ENCODE data around the gene ZC3H13.

ZC3H13 gene

DNA sequence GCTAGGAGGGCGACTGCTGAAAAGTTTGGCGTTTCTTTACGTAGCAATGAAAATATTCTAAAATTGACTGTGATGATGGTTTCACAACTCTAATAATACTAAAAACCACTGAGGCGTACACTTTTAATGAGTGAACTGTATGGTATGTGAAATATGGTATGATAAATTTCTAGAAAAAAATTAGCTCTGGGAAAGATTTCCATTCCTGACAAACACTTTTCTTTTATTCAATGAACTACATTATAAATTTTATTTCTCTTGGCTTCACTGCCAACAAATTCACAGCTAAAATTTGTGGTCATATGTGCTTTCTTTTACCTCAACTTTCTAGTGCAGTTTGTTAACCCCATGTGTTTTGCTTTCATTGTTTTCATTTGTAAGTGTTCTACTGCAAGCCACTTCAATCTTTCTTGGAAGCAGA lies 11.1 kb downstream of the ZC3H13 start:
- Histone ChIP-seq H3K9me3 (ENCODE audit: control insufficient read depth, low read length) (no peaks in the 10 kb centered on the region), H3K27me3 (replicated peaks; ENCODE audit: control insufficient read depth, insufficient read depth, low read length, poor library complexity, severe bottlenecking) (no peaks in the 10 kb centered on the region), H3K4me1 (ENCODE audit: control insufficient read depth, insufficient read depth, low read length, poor library complexity, severe bottlenecking) (no peaks in the 10 kb centered on the region), H3K4me3 (ENCODE audit: insufficient read depth, low read depth, low read length, poor library complexity, severe bottlenecking) (no peak overlapping the region), H3K36me3 (ENCODE audit: control insufficient read depth, insufficient read depth, low read length) (peaks cover 34% of the 10 kb centered on the region), H3K27ac (ENCODE audit: insufficient read depth, low read length, poor library complexity, severe bottlenecking) (no peak overlapping the region)
- DNase-seq: no peak

DNA sequence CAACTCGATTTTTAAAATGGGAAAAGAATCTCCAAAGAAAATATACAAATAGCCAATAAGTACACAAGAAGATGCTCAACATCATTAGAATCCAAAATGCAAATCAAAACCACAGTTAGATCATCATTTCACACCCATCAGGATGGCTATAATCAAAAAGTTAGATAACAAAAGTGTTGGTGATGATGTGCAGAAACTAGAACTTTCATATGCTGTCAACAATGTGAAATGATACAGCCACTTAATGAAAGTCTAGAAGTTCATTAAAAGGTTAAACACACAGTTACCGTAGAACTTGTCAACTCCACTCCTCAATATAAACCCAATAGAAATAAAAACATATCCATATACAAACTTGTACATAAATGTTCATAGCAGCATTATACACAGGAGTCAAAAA lies 11.8 kb downstream of the ZC3H13 start:
- H3K4me1 ChIP-seq (ENCODE audit: control insufficient read depth, insufficient read depth, low read length, poor library complexity, severe bottlenecking): no peaks in the 10 kb centered on the region
- no peak for DNase-seq
- H3K27me3 ChIP-seq (replicated peaks; ENCODE audit: control insufficient read depth, insufficient read depth, low read length, poor library complexity, severe bottlenecking): no peaks in the 10 kb centered on the region
- no peak overlapping the region for H3K27ac ChIP-seq (ENCODE audit: insufficient read depth, low read length, poor library complexity, severe bottlenecking)
- peaks cover 37% of the 10 kb centered on the region for H3K36me3 ChIP-seq (ENCODE audit: control insufficient read depth, insufficient read depth, low read length)
- H3K9me3 ChIP-seq (ENCODE audit: control insufficient read depth, low read length): no peaks in the 10 kb centered on the region
- H3K4me3 ChIP-seq (ENCODE audit: insufficient read depth, low read depth, low read length, poor library complexity, severe bottlenecking): no peak overlapping the region

DNA sequence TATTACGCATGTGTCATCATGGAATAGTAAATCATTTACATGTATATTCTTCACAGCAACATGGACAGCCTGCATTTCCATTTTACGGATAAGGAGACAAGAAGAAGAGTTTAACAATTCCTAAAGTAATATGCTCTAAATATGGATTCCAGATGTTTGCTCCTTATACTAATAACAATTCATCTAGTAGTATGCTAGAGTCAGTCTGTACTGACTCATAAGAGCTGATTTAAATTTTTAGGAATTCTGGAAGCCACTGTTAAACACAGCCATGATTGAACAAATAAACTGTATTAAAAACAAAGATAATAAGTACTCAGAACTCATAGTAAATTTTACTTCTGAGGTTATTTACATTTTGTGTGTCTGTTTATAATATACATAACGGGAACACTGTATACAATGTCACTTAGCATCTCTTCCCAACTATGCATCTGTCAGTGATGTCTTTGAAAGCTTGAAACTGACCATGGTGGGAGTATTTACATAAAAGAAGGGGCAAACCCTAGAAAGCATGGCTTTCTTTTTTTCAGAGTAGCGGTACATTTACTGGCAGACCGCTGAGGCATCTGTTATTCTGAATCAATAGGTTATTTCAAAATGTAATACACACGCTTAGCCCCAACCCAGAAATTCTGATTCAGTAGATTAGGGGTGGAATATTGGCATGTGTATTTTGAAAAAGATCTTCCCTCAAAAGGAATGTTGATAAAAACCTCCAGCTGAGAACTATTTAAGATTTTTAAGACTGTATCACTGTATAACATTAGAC lies 12.9 kb downstream of the ZC3H13 start:
- Histone ChIP-seq H3K9me3 (ENCODE audit: control insufficient read depth, low read length) (no peaks in the 10 kb centered on the region), H3K27ac (ENCODE audit: insufficient read depth, low read length, poor library complexity, severe bottlenecking) (no peak overlapping the region), H3K36me3 (ENCODE audit: control insufficient read depth, insufficient read depth, low read length) (peaks cover 33% of the 10 kb centered on the region), H3K4me3 (ENCODE audit: insufficient read depth, low read depth, low read length, poor library complexity, severe bottlenecking) (no peak overlapping the region), H3K4me1 (ENCODE audit: control insufficient read depth, insufficient read depth, low read length, poor library complexity, severe bottlenecking) (no peaks in the 10 kb centered on the region), H3K27me3 (replicated peaks; ENCODE audit: control insufficient read depth, insufficient read depth, low read length, poor library complexity, severe bottlenecking) (no peaks in the 10 kb centered on the region)
- DNase-seq: no peak

DNA sequence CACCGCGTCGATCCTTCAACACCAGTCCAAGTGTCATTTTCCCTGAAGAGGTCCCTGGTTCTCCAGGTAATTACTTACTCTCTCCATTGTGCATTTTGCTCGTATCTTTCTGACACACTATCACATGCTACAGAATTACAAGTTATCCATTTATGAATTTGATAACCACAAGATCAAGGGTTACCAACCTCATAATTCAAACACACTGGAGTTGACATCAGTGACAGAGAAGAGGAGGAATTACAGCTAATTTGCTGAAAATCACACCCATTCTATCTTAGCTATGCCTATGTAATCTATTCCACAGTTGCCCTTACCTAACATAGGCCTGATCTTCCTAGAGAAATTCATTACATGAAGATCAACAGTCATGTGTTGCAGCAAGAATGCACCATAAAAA lies 14.2 kb downstream of the ZC3H13 start:
- no peak overlapping the region for H3K4me3 ChIP-seq (ENCODE audit: insufficient read depth, low read depth, low read length, poor library complexity, severe bottlenecking)
- H3K27me3 ChIP-seq (replicated peaks; ENCODE audit: control insufficient read depth, insufficient read depth, low read length, poor library complexity, severe bottlenecking): no peaks in the 10 kb centered on the region
- no peak for DNase-seq
- no peaks in the 10 kb centered on the region for H3K9me3 ChIP-seq (ENCODE audit: control insufficient read depth, low read length)
- peaks cover 30% of the 10 kb centered on the region for H3K36me3 ChIP-seq (ENCODE audit: control insufficient read depth, insufficient read depth, low read length)
- no peak overlapping the region for H3K27ac ChIP-seq (ENCODE audit: insufficient read depth, low read length, poor library complexity, severe bottlenecking)
- H3K4me1 ChIP-seq (ENCODE audit: control insufficient read depth, insufficient read depth, low read length, poor library complexity, severe bottlenecking): no peaks in the 10 kb centered on the region

DNA sequence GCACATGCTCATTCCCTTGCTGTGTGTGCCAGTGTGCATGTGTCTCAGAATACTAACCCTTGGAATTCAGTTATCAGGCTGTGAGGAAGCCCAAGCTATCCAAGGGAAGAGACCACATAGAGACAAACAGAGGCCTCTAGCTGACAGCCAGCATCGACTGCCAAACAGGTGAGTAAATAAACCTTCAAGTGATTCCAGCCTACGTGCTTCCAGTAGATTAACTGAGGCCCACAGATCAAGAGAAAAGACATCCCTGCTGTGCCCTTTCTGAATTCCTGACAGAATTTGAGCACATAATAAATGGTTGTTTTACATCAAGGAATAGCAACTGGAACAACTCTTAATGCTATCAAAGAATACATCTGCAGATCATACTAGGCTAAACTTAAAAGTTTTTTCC lies 17.5 kb downstream of the ZC3H13 start:
- H3K36me3 ChIP-seq (ENCODE audit: control insufficient read depth, insufficient read depth, low read length): peaks cover 17% of the 10 kb centered on the region
- H3K27me3 ChIP-seq (replicated peaks; ENCODE audit: control insufficient read depth, insufficient read depth, low read length, poor library complexity, severe bottlenecking): no peaks in the 10 kb centered on the region
- no peaks in the 10 kb centered on the region for H3K9me3 ChIP-seq (ENCODE audit: control insufficient read depth, low read length)
- H3K27ac ChIP-seq (ENCODE audit: insufficient read depth, low read length, poor library complexity, severe bottlenecking): no peak overlapping the region
- H3K4me1 ChIP-seq (ENCODE audit: control insufficient read depth, insufficient read depth, low read length, poor library complexity, severe bottlenecking): no peaks in the 10 kb centered on the region
- H3K4me3 ChIP-seq (ENCODE audit: insufficient read depth, low read depth, low read length, poor library complexity, severe bottlenecking): no peak overlapping the region
- no peak for DNase-seq

DNA sequence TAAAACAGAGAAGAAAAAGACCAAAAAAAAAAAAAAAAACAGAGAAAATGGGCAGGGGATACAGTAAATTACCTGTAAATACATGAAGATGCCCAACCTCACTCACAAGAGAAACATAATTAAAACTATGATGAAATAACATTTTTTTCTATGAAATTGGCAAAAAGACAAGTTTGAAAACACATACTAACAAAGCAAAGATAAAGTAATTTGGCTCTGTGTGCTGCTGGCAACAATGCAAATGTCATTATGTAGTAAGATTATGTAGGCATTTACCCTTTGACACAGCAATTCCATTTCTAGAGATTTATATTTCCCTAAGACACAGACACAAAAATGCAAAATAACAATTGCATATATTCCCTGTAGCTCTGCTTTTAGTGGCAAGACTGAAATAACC lies 20.2 kb downstream of the ZC3H13 start:
- H3K27me3 ChIP-seq (replicated peaks; ENCODE audit: control insufficient read depth, insufficient read depth, low read length, poor library complexity, severe bottlenecking): no peaks in the 10 kb centered on the region
- H3K27ac ChIP-seq (ENCODE audit: insufficient read depth, low read length, poor library complexity, severe bottlenecking): no peak overlapping the region
- no peaks in the 10 kb centered on the region for H3K9me3 ChIP-seq (ENCODE audit: control insufficient read depth, low read length)
- no peak overlapping the region for H3K4me3 ChIP-seq (ENCODE audit: insufficient read depth, low read depth, low read length, poor library complexity, severe bottlenecking)
- DNase-seq: no peak
- peaks cover 7% of the 10 kb centered on the region for H3K36me3 ChIP-seq (ENCODE audit: control insufficient read depth, insufficient read depth, low read length)
- H3K4me1 ChIP-seq (ENCODE audit: control insufficient read depth, insufficient read depth, low read length, poor library complexity, severe bottlenecking): no peaks in the 10 kb centered on the region

DNA sequence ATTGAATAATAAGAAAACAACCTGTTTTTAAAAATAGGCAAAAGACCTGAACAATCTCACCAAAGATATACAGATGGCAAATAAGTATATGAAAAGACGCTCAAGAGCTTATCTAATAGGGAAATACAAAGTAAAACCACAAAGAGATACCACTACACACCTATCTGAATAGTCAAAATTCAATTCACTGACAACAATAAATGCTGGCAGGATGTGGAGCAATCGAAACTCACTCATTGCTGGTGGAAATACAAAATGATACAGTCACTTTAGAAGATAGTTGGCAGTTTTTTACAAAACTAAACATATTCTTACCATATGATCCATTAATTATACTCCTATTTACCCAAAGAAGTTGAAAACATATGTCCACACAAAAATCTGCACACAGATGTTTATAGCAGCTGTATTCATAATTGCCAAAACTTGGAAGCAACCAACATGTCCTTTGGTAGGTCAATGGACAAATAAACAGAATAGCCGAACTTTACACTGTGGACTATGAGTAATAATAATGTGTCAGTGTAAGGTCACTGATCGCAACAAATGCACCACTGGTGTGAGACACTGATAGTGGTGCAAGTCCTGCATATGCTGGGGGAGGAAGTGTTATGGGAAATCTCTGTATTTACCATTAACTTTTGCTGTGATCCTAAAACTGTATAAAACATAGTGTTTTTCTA lies 20.8 kb downstream of the ZC3H13 start:
- Histone ChIP-seq H3K27ac (ENCODE audit: insufficient read depth, low read length, poor library complexity, severe bottlenecking) (no peak overlapping the region), H3K9me3 (ENCODE audit: control insufficient read depth, low read length) (no peaks in the 10 kb centered on the region), H3K27me3 (replicated peaks; ENCODE audit: control insufficient read depth, insufficient read depth, low read length, poor library complexity, severe bottlenecking) (no peaks in the 10 kb centered on the region), H3K4me3 (ENCODE audit: insufficient read depth, low read depth, low read length, poor library complexity, severe bottlenecking) (no peak overlapping the region), H3K4me1 (ENCODE audit: control insufficient read depth, insufficient read depth, low read length, poor library complexity, severe bottlenecking) (no peaks in the 10 kb centered on the region), H3K36me3 (ENCODE audit: control insufficient read depth, insufficient read depth, low read length) (peaks cover 3% of the 10 kb centered on the region)
- DNase-seq: no peak

DNA sequence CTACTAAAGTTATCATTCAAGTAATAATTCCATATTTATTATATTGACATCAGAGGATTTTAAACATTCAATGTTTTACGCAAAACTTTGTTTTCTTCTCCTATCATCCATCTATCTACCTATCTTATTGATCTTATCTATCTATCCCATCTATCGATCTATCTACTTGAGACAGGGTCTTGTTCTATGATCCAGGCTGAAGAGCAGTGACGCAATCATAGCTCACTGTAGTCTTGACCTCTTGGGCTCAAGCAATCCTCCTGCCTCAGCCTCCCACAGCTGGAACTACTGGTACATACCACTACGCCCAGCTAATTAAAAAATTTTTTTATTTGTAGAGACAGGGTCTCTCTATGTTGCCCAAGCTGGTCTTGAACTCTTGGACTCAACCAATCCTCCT lies 27.4 kb downstream of the ZC3H13 start:
- Histone ChIP-seq H3K27ac (ENCODE audit: insufficient read depth, low read length, poor library complexity, severe bottlenecking) (no peak overlapping the region), H3K27me3 (replicated peaks; ENCODE audit: control insufficient read depth, insufficient read depth, low read length, poor library complexity, severe bottlenecking) (no peaks in the 10 kb centered on the region), H3K36me3 (ENCODE audit: control insufficient read depth, insufficient read depth, low read length) (peaks cover 1% of the 10 kb centered on the region), H3K4me3 (ENCODE audit: insufficient read depth, low read depth, low read length, poor library complexity, severe bottlenecking) (no peak overlapping the region), H3K9me3 (ENCODE audit: control insufficient read depth, low read length) (no peaks in the 10 kb centered on the region), H3K4me1 (ENCODE audit: control insufficient read depth, insufficient read depth, low read length, poor library complexity, severe bottlenecking) (no peaks in the 10 kb centered on the region)
- DNase-seq: no peak

DNA sequence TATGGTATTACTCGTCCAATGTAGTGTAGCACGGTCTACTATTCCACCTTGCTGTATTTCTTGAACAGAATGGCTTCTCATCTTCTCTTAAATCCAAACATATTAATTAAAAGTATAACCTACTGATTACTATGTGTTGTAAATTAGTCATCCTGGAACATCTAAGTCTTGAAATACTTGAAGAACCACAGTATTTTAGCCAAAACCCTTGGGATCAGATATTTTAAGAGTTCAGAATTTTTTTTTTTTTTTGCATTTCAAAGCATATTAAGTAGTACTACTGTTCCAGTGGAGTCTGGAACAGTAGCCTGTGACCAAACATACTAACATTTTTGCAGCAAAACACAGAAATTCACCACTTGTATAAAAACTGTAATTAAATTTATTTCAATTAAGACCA lies 30.1 kb downstream of the ZC3H13 start:
- Histone ChIP-seq H3K36me3 (ENCODE audit: control insufficient read depth, insufficient read depth, low read length) (peaks cover 11% of the 10 kb centered on the region), H3K4me3 (ENCODE audit: insufficient read depth, low read depth, low read length, poor library complexity, severe bottlenecking) (no peak overlapping the region), H3K27ac (ENCODE audit: insufficient read depth, low read length, poor library complexity, severe bottlenecking) (no peak overlapping the region), H3K9me3 (ENCODE audit: control insufficient read depth, low read length) (no peaks in the 10 kb centered on the region), H3K4me1 (ENCODE audit: control insufficient read depth, insufficient read depth, low read length, poor library complexity, severe bottlenecking) (no peaks in the 10 kb centered on the region), H3K27me3 (replicated peaks; ENCODE audit: control insufficient read depth, insufficient read depth, low read length, poor library complexity, severe bottlenecking) (no peaks in the 10 kb centered on the region)
- no peak for DNase-seq

DNA sequence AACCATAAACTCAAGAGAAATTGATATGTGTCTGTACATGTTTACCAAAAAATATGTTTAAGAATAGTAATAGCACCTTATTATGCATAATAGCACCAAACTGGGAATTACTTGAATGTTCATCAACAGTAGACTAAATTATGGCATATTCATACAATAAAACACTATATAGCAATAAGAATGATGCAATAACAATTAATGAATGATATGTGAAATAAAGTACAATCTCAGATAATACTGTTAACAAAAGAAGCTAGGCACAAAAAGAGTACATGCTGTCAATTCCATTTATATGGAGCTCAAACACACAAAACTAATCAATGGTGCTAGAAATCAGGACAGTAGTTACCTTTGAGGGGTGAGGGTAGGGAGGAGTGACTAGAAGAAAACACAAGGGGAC lies 36.3 kb downstream of the ZC3H13 start:
- DNase-seq: no peak
- Histone ChIP-seq H3K27me3 (replicated peaks; ENCODE audit: control insufficient read depth, insufficient read depth, low read length, poor library complexity, severe bottlenecking) (no peaks in the 10 kb centered on the region), H3K36me3 (ENCODE audit: control insufficient read depth, insufficient read depth, low read length) (peaks cover 37% of the 10 kb centered on the region), H3K27ac (ENCODE audit: insufficient read depth, low read length, poor library complexity, severe bottlenecking) (no peak overlapping the region), H3K4me3 (ENCODE audit: insufficient read depth, low read depth, low read length, poor library complexity, severe bottlenecking) (no peak overlapping the region), H3K4me1 (ENCODE audit: control insufficient read depth, insufficient read depth, low read length, poor library complexity, severe bottlenecking) (no peaks in the 10 kb centered on the region), H3K9me3 (ENCODE audit: control insufficient read depth, low read length) (no peaks in the 10 kb centered on the region)

All from effector memory CD4-positive, alpha-beta T cell (primary cell).